Cardiac septum (tissue), 1 donor: ENCODE data around the gene AMIGO1. TPM values are rescaled to one million over a fixed set of nuclear protein-coding genes. Genes with fewer than 3 reads are reported as not detected.
"Not testable (repeated sequence)": the region's sequence is repeated elsewhere in the genome, so short reads cannot be mapped to it uniquely, and the experiment has no call there.

Experiments used
- DNase-seq: peaks from one replicate; pipeline ENCODE4 v3.0.0-alpha.2; 2020; ENCODE audit warnings: low spot score
- intact Hi-C: fragments of 100-400 bp; cut with DNase I; formaldehyde crosslinking; loops from one replicate; pipeline ENCODE4 v1.14.0; 2022
- total RNA-seq: library from RNA; stranded (reverse); fragmentation: NEBNext Ultra II Directional; extraction: Animal tissue kit (Norgen Biotek cat#: 25700); gene quantifications from one replicate; pipeline ENCODE4 v1.2.1, GENCODE V29; 2021
- donor health status: DM: no; HTN: no; CAD: no.

The AMIGO1 gene
- total RNA-seq, 1 donor from 2014 or later = 13.8 TPM

DNA sequence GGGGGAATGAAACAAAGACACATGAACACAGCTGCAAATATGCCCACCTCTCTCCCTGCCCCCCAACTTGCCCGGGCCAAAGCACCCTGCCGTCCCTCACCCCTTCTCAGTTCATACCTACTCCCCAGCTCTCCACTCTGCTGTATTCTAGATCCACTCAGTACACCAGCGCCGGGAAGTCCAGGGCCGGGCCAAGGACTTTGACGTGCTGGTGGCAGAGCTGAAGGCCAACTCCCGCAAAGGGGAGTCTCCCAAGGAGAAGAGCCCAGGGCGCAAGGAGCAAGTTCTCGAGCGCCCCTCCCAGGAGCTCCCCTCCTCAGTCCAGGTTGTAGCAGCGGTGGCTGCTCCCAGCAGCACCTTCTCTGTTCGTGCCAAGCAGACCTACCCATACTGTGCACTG, 20.8 kb downstream of the AMIGO1 start:
- intact Hi-C loops = no loop called here
- no peak for DNase-seq

DNA sequence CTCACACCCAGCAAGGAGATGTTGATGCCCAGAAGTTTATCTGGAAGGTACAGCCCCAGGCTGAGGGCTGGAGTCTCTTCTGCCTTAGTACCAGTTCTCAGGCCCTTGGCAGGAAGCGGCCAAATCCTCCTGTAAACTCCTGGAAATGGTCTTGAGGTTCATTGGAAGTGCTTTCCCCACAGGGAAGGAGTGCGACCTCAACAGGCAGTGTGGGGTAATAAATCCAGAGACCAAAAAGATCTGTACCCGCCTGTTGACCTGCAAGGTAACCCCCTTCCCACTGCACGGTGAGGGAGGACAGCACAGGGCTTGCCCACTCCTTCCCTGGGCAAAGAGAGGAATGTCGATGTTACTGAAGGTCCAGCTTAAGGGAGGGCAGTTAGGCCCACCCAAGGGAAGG, 21.3 kb downstream of the AMIGO1 start:
- intact Hi-C loops = no loop called here
- DNase-seq = no peak

GRCh38 chr1:109487261-109487660, 22.3 kb downstream of the AMIGO1 start:
- DNase-seq = no peak
- intact Hi-C loops = no loop called here

GRCh38 chr1:109485001-109485400, 24.5 kb downstream of the AMIGO1 start:
- no peak for DNase-seq
- intact Hi-C loops = no loop called here

DNA sequence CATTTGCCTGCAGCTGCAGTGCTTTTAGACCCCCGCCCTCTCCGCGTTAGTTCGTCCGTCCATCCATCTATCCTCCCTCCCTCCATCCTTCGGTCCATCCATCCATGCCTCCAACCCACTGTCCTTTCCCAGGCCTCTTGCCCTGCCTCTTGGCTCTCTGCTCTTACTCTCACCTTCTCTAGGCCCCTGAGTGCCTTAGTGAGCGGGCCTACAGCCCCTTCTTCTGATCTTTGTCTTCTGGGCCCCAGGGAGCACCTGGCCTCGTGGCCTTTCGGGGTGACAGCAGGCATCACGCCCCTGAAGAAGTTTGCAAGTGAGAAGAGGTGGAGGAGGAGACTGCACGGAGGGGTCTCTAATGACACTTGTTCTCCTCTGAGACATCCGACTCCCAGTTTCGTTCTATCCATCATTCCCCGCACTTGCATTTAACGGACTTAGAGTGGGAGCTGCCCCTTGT, 25.0 kb downstream of the AMIGO1 start:
- DNase-seq = peak; percentile 74
- intact Hi-C loops = no loop called here

DNA sequence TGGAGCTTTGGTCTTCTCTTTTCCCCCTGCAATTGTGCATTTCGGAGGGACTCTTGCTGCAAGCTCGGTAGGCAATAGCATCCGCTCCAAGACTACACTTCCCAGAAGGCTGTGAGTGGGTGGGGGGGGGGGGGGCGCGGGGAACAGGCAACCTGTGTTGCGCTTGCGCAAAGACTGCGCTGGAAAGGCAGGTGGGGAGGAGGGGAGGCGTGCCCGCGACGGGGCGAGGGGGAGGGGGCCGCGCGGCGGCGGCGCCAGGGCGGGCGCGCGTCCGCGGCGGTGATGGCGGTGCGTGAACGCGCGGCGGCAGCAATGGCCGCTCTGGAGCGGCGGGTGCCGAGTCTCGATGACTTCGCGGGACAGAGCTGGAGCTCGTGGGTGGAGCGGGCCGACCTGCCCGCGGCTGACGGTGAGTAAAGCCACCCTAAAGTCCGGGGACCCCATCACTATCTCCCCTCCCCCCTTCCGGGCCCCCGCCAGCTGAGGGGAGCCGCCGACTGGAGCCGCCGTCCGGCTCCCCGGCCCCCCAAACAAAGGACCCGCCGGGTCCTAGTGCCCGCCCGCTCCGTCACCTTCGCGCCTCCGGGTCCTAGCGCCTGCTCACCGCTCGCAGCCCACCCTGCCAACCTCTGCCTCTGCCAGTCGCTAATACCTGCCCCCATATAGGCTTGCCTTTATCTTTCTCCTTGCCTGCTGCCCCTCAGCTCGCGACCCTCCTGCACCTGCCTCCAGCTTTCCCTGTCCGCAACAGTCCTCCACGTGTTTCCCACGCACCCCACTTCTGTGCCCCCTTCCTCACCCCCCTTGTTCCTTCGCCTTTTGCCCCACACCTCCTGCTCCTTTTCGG, 25.6 kb downstream of the AMIGO1 start, which contains the start of gene ATXN7L2:
Gene ATXN7L2 (plus strand): TSS at position 234 of the 847 bp plus-strand sequence. CDS start 49 bp downstream, at position 283.
- intact Hi-C loops = loop anchor here (1.0 kb wide), 1 partner anchor 58 kb away; the partner anchor contains the start of gene PSMA5
- peak; percentile 95 for DNase-seq

GRCh38 chr1:109482791-109483671, 26.5 kb downstream of the AMIGO1 start:
- intact Hi-C loops = loop anchor here (1.0 kb wide), 1 partner anchor 57 kb away; the partner anchor contains the start of gene PSMA5
- peak; percentile 76 for DNase-seq

- DNase-seq = no peak
- intact Hi-C loops = no loop called here
These were observed 27.3 kb downstream of the AMIGO1 start for GRCh38 chr1:109482242-109482641.

DNA sequence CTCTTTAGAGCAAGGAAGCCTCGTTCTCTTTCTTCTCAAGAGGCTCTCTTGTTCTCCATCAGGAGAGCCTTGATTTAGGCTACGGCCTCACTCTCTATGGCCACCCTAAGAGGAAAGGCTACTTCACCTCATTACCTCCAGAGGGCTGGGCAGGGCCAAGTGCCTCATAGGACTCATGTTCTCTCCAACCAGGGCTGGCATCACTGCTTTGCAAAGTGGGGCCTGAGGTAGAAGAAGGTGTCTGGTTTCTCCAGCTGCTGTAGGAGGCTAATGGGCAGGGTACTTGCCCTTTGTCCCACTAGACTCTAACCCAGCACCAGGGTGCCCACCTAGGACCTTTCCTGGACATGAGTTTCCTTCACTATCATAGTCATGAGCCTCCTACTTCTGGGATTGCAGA, 27.9 kb downstream of the AMIGO1 start:
- intact Hi-C loops = no loop called here
- peak; percentile 58 for DNase-seq

GRCh38 chr1:109479901-109480300, 29.6 kb downstream of the AMIGO1 start:
- intact Hi-C loops = no loop called here
- peak; percentile 31 for DNase-seq

GRCh38 chr1:109479311-109479710, 30.2 kb downstream of the AMIGO1 start:
- no peak for DNase-seq
- intact Hi-C loops = no loop called here

- DNase-seq = no peak
- intact Hi-C loops = no loop called here
These were observed 30.7 kb downstream of the AMIGO1 start for GRCh38 chr1:109478806-109479205.

GRCh38 chr1:109477821-109478220, 31.7 kb downstream of the AMIGO1 start:
- intact Hi-C loops = no loop called here

DNA sequence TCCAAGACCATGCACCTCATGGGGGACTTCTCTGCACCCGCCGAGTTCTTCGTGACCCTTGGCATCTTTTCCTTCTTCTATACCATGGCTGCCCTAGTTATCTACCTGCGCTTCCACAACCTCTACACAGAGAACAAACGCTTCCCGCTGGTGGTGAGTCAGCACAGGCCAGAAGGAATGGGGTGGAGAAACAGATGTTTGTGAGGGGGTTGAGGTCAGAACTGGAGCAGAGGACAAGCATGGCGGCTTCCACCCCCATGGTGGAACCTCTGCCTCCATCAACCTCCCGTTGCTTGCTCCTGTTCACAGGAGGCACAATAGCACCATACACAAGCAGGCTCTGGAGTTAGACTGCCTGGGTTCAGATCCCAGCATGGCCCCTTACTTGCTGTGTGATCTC, 32.7 kb downstream of the AMIGO1 start:
- DNase-seq = no peak
- intact Hi-C loops = no loop called here

More at GRCh38 chr1:109477821-109478220, 31.7 kb downstream of the AMIGO1 start:
- no peak for DNase-seq

DNA sequence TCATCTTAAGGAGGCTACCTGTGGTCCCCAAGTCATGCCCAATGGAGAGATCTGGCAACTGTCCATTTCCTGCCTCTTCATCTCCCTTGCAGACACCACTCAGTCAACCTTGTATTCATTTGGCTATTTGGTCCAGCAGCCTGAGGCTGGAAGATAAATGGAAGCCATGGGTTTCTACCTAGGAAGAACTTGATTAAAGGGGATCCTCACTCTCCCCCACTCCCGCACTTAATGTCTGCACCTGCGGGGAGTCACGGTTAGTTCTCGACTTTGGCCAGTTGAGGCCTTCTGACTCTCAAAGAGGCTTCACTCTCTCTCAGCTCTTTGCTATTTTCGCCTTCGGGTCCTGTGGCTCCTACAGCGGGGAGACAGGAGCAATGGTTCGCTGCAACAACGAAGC, 34.3 kb downstream of the AMIGO1 start:
- no peak for DNase-seq
- intact Hi-C loops = no loop called here

- no peak for DNase-seq
- intact Hi-C loops = no loop called here
These were observed 34.8 kb downstream of the AMIGO1 start for GRCh38 chr1:109474697-109475096.

GRCh38 chr1:109473284-109474057, 36.1 kb downstream of the AMIGO1 start:
- DNase-seq, intact Hi-C loops: not testable (repeated sequence)

GRCh38 chr1:109472779-109473178, 36.7 kb downstream of the AMIGO1 start:
- intact Hi-C loops = no loop called here
- DNase-seq = no peak

- DNase-seq = no peak
- intact Hi-C loops = no loop called here
These were observed 39.3 kb downstream of the AMIGO1 start for GRCh38 chr1:109470245-109470644.
